ENCODE data around the gene NME7. TPM values are rescaled to one million over a fixed set of nuclear protein-coding genes. Genes with fewer than 3 reads are reported as not detected.
"Not testable (repeated sequence)": the region's sequence is repeated elsewhere in the genome, so short reads cannot be mapped to it uniquely, and the experiment has no call there.

NME7 gene
- total RNA-seq, 2 donors from 2014 or later, result 4.1 to 4.8 TPM

DNA sequence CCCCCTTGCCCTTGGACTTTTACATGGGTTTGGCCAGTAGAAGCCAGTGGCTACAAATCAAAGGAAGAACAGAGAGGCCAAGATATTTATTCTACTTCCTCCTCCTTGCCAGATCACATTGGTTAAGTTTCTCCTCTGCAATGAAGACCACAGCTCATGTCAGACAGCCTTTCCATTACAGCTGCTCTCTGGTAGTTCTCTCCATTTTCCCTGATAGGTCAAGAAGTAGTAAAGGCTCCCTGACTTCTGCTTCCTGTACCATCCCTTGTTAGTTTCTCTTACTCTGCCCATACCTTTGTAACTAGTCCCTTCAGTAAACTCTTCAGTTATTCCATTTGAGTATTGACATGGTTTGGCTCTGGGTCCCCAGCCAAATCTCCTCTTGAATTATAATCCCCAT lies 27.8 kb downstream of the NME7 start:
- intact Hi-C loops (cut with DNase I), result no loop called here
- Histone ChIP-seq H3K27me3 (no peaks in the 10 kb centered on the region), H3K9me3 (no peaks in the 10 kb centered on the region), H3K36me3 (no peaks in the 10 kb centered on the region), H3K4me3 (no peak overlapping the region), H3K27ac (no peak overlapping the region), H3K4me1 (no peaks in the 10 kb centered on the region), H3K9ac (ENCODE audit: low read depth in 2 of 2, low read length in 2 of 2) (no peak overlapping the region)
- no peak for DNase-seq
- TF ChIP-seq, protein P1, sequence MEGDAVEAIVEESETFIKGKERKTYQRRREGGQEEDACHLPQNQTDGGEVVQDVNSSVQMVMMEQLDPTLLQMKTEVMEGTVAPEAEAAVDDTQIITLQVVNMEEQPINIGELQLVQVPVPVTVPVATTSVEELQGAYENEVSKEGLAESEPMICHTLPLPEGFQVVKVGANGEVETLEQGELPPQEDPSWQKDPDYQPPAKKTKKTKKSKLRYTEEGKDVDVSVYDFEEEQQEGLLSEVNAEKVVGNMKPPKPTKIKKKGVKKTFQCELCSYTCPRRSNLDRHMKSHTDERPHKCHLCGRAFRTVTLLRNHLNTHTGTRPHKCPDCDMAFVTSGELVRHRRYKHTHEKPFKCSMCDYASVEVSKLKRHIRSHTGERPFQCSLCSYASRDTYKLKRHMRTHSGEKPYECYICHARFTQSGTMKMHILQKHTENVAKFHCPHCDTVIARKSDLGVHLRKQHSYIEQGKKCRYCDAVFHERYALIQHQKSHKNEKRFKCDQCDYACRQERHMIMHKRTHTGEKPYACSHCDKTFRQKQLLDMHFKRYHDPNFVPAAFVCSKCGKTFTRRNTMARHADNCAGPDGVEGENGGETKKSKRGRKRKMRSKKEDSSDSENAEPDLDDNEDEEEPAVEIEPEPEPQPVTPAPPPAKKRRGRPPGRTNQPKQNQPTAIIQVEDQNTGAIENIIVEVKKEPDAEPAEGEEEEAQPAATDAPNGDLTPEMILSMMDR (IDR thresholded peaks at IDR 0.05), result no peak

- H3K9ac ChIP-seq (ENCODE audit: low read depth in 2 of 2, low read length in 2 of 2), result no peak overlapping the region
- no peaks in the 10 kb centered on the region for H3K27me3 ChIP-seq
- H3K36me3 ChIP-seq, result no peaks in the 10 kb centered on the region
- H3K4me1 ChIP-seq, result no peaks in the 10 kb centered on the region
- DNase-seq, result no peak
- H3K9me3 ChIP-seq, result no peaks in the 10 kb centered on the region
- H3K4me3 ChIP-seq, result no peak overlapping the region
- intact Hi-C loops (cut with DNase I), result no loop called here
- TF ChIP-seq, protein P1 (IDR thresholded peaks at IDR 0.05), result no peak
- H3K27ac ChIP-seq, result no peak overlapping the region
These were observed 29.0 kb downstream of the NME7 start for GRCh38 chr1:169338617-169339016.

DNA sequence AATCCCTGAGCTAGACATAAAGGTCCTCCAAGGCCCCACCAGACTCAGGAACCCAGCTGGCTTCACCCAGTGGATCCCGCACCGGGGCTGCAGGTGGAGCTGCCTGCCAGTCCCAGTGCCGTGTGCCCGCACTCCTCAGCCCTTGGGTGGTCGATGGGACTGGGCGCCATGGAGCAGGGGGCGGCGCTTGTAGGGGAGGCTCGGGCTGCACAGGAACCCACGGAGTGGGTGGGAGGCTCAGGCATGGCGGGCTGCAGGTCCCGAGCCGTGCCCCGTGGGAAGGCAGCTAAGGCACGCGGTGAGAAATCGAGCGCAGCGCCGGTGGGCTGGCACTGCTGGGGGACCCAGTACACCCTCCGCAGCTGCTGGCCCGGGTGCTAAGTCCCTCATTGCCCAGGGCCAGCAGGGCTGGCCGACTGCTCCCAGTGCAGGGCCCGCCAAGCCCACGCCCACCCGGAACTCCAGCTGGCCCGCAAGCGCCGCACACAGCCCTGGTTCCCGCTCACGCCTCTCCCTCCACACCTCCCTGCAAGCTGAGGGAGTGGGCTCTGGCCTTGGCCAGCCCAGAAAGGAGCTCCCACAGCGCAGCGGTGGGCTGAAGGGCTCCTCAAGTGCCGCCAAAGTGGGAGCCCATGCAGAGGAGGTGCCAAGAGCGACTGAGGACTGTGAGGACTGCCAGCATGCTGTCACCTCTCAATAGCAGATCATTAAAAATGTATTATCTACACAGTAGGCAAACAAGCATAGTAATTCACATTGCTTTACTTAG lies 30.5 kb downstream of the NME7 start:
- DNase-seq; intact Hi-C loops (cut with DNase I); H3K27ac ChIP-seq; H3K4me1 ChIP-seq; H3K9me3 ChIP-seq; H3K27me3 ChIP-seq; H3K9ac ChIP-seq (ENCODE audit: low read depth in 2 of 2, low read length in 2 of 2); H3K36me3 ChIP-seq; H3K4me3 ChIP-seq: not testable (repeated sequence)

- H3K4me3 ChIP-seq; H3K27me3 ChIP-seq; H3K9me3 ChIP-seq; intact Hi-C loops (cut with DNase I); H3K4me1 ChIP-seq; H3K27ac ChIP-seq; H3K9ac ChIP-seq (ENCODE audit: low read depth in 2 of 2, low read length in 2 of 2); H3K36me3 ChIP-seq; DNase-seq: not testable (repeated sequence)
These were observed 32.9 kb downstream of the NME7 start for GRCh38 chr1:169334727-169335126.

- no peaks in the 10 kb centered on the region for H3K9me3 ChIP-seq
- H3K4me1 ChIP-seq, result no peaks in the 10 kb centered on the region
- no peak overlapping the region for H3K9ac ChIP-seq (ENCODE audit: low read depth in 2 of 2, low read length in 2 of 2)
- no peak overlapping the region for H3K4me3 ChIP-seq
- no peak overlapping the region for H3K27ac ChIP-seq
- no peaks in the 10 kb centered on the region for H3K36me3 ChIP-seq
- H3K27me3 ChIP-seq, result no peaks in the 10 kb centered on the region
- TF ChIP-seq, protein P1 (IDR thresholded peaks at IDR 0.05), result no peak
- intact Hi-C loops (cut with DNase I), result no loop called here
- no peak for DNase-seq
These were observed 36.7 kb downstream of the NME7 start for GRCh38 chr1:169330927-169331326.

DNA sequence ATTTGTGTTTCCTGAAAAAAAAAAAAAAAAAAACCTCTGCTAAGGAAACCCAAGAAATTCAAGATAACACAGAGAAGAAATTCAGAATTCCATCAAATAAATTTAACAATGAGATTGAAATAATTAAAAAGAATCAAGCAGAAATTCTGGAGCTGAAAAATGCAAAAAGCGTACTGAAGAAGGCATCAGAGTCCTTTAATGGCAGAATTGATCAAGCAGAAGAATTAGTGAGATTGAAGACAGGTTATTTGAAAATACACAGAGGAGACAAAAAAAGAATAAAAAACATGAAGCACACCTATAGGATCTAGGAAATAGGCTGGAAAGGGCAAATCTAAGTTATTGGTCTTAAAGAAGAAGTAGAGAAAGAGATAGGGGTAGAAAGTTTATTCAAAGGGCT lies 38.2 kb downstream of the NME7 start:
- Histone ChIP-seq H3K27me3 (no peaks in the 10 kb centered on the region), H3K36me3 (no peaks in the 10 kb centered on the region), H3K4me3 (no peak overlapping the region), H3K4me1 (no peaks in the 10 kb centered on the region), H3K9ac (ENCODE audit: low read depth in 2 of 2, low read length in 2 of 2) (no peak overlapping the region), H3K9me3 (no peaks in the 10 kb centered on the region), H3K27ac (no peak overlapping the region)
- TF ChIP-seq, protein P1 (IDR thresholded peaks at IDR 0.05), result no peak
- DNase-seq, result no peak
- intact Hi-C loops (cut with DNase I), result no loop called here
